GM12873 (cell line): ENCODE measurements around the gene PITX1.

Experiments
- TF ChIP-seq, protein P1 (sequence below): IDR thresholded peaks from 2 replicates; pipeline ENCODE4 v1.5.1; 2012; ENCODE audit warnings: low read depth, mild to moderate bottlenecking, moderate library complexity, low read length, control low read depth; ENCODE audit not compliant: insufficient read depth; ENCODE audit errors: missing control alignments

PITX1 gene

DNA sequence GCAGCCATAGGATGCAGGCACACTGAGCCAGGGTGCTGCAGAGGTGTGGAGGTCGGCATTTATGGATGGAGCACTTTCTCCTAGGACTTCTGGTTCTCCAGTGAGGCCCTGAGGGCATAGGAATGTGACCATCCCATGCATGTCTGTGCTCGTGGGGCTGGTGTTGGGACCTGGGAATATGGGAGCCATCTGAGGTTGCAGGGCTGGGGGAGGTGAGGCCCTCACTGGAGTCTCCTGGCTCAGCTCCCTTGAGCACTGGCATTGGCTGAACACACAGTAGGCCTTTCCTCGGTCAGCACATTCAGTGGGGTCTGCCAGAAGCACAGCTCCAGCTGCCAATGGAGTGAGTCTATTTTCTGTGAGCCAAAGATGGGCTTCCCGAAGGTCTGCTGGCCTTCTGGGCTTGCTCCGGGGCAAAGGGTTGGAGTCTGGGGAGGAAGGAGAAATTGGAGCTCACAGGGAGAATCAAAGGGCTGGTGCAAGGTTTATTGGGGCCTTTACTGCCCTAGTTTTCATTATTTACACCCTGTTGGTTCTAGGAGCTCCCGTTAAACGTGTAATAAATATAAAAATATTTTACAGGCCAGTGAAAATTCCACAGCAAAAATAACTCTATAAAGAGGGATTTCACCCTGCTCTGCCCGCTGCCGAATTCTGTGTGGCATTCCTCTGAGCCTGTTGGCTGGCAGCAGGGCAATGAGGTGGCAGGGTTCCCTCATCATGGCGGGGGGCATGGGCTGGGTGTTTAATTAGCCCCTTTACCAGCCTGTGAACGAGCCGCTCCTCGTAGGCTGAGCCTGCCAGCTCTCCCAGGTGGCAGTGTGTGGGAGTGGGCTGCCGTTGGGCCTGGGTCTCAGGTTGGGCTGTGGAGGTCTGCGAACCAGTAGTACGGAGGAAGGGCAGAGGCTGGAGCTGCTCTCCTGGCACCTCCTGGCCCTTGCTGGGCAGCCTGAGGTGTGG lies 31.6 kb upstream of the PITX1 start:
- TF ChIP-seq, protein P1, sequence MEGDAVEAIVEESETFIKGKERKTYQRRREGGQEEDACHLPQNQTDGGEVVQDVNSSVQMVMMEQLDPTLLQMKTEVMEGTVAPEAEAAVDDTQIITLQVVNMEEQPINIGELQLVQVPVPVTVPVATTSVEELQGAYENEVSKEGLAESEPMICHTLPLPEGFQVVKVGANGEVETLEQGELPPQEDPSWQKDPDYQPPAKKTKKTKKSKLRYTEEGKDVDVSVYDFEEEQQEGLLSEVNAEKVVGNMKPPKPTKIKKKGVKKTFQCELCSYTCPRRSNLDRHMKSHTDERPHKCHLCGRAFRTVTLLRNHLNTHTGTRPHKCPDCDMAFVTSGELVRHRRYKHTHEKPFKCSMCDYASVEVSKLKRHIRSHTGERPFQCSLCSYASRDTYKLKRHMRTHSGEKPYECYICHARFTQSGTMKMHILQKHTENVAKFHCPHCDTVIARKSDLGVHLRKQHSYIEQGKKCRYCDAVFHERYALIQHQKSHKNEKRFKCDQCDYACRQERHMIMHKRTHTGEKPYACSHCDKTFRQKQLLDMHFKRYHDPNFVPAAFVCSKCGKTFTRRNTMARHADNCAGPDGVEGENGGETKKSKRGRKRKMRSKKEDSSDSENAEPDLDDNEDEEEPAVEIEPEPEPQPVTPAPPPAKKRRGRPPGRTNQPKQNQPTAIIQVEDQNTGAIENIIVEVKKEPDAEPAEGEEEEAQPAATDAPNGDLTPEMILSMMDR = no peak

DNA sequence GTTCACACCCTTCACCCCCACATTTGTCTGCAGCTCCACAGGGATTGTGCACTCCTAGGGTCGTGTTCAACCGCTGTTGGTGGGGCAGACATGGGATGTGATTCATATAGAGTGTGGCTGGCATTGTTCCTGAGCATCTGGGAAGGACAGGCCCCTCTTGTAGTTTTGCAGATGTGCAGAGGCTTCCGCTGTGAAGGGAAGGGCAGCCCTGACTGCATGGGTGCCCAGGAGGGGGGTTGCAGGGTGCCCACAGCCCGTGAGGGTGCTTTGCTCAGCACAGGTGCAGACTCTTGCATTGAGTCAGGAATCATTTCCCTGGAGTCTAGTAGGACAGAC lies 30.2 kb upstream of the PITX1 start:
- TF ChIP-seq, protein P1 = no peak

DNA sequence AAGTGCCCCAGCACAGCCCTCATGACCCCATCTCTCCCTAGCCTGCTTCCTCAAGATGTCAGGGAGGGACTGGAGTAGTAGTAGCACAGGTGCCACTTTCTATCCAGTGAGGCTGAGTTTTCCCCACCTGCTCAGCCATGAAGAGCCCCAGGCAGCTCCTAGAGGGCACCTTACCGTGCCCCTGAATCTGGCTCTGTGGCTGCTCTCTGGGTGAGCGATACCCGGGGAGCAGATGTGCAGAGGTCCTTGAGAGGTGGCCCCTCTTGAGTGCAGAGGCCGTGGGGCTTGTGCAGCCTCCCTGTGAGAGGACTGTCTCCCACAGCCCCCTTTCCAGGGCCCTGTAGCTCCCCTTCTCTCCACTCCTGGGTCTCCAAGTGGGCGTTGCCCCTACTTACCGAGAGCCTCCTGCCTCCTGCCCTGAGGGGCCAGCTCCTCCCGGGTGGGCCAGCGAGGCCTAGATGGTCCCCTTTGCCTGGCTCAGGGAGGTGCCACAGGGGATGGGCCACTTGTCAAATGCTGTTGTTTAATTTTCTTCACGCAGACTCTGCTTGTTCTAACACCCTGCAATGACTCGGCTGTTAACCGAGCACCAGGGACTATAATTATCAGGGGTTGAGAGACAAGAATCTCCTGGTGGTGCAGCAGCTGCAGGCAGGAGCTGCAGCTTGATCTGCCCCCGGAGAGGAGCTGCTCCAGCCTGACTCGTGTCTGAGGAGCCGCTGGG lies 29.6 kb upstream of the PITX1 start:
- TF ChIP-seq, protein P1 = no peak

DNA sequence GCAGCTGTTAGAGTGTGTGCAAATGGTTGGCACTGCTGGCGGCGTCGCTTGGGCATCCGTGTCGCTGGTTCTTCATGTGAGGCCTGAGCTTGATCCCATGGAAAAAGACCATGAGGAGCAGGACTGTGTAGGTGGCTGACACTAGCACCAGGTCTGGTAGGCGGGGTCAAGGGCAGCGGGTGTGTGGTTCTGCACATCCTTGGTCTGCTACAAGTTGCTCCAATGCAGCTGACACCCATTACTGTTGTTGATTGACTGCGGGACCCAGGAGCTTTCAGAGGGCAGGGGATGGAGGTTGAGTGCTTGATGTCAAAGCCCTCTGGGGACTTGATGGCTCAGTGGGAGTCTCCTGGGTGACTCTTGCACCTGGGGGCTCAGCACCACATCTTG lies 29.0 kb upstream of the PITX1 start:
- TF ChIP-seq, protein P1 = no peak

DNA sequence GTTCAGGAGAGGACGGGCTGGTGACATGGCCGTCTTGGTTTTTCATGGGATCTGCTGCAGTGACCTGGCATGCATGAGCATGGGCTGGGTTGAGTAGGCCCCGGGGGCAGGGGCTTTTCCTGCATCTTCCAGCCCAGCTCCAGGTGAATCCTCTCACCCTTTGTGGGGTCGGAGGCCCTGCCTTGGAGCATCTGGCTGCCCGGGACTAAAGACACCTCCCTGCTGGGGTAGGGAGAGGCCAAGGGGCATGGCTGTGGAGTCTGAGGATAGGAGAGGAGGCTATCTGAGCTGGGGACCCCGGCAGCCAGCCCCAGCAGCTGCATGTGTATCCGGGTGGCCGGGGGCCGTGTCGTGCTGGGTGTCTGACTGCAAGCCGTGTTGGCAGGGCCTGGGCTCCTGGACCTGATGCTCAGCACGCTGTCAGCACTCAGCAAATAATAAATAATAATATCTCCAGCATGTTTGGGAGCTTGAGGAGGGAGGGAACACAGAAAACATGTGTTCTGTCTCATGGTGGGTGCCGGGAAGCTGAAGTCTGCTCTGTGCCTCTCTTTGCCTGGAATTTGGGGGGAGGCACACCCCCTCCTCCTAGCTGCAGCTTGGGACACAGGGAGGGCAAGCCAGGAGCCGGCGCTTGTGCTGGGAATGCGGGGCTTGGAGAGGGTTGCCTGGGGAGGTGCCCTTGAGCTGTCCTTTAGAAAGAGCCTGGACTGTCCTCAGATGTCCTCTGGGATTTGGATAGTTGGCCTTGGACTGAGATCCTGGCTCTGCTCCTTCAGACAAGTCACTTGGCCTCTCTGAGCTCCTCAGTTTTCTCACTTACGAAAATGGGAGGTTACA lies 28.4 kb upstream of the PITX1 start:
- TF ChIP-seq, protein P1 = no peak

DNA sequence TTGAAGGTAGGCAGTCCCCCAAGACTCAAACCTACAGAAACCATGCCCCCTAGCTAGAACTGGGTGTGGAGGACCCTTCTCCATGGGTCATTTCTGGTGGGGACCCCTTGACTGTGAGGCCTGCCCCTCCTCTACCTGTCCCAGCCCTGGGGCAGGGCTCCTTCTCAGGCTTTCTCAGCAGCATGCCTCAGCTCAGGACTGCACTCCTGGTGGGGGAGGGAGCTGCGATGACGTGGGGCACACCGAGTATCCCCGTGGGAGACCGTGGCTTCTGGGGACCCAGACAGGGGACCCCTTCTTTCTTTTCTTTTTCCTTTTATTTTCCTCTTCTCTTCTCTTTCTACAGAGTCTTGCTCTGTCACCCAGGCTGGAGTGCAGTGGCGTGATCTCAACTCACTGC lies 27.0 kb upstream of the PITX1 start:
- TF ChIP-seq, protein P1 = no peak

DNA sequence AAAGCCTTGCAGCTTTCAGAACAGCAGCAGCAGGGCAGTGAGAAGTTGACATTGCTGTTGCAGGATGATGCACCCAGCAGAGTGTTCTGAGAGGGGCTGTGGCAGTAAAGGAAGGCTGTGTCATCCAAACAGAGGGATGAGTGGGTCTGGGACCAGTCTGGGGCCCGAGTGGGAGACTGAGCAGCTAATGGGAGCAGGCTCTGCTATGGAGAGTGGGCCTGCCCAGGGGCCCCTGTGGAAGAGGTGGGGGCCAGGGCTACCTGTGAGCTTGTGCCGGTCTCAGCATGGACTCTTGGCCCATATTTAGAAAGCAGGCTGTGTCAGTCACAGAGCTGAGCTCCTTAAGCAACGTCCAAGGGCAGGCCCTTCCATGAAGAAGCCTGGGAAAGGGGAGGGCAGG lies 26.0 kb upstream of the PITX1 start:
- TF ChIP-seq, protein P1 = no peak
